ENCODE measurements around the gene VANGL1. TPM values are rescaled to one million over a fixed set of nuclear protein-coding genes. Genes with fewer than 3 reads are reported as not detected.

Gene VANGL1
- total RNA-seq, 1 experiment from 2014 or later, result 13.6 TPM

DNA sequence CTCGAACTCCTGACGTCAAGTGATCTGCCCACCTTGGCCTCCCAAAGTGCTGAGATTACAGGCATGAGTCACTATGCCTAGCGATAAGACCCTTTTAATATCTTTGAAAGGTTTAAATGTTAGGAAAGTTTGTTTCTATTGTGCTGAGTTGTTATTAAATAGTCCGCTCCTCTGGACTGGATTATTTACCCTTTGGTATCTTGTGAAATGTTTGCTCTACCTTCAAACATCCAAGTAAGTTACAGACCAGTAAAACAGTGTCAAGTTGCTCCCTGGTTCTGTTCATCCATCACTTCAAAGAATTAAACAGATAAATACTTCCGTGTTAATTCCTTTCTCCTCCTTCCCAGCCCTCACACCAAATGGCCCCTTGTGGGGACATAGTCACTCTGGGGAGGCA, 82.0 kb downstream of the VANGL1 start:
- Histone ChIP-seq H4K91ac (ENCODE audit: insufficient read length, low read depth, low read length) (no peak overlapping the region), H2BK15ac (ENCODE audit: low read depth, low read length) (no peak overlapping the region)

More for the DNA sequence above, 82.0 kb downstream of the VANGL1 start:
- no peaks in the 10 kb centered on the region for H3K79me1 ChIP-seq (ENCODE audit: insufficient read depth, low read depth, low read length, poor library complexity, severe bottlenecking)
- H3K14ac ChIP-seq (ENCODE audit: insufficient read depth, low read length), result no peak overlapping the region
- no peak overlapping the region for H3K4me2 ChIP-seq (ENCODE audit: insufficient read depth, insufficient read length, low read length)
- no peak overlapping the region for H2BK20ac ChIP-seq (ENCODE audit: low read depth, low read length, poor library complexity, severe bottlenecking)
- H3K27me3 ChIP-seq (ENCODE audit: insufficient read depth, low read length), result no peaks in the 10 kb centered on the region; the same call in 1 of the 2 replicates
- no peak overlapping the region for H3K9ac ChIP-seq (ENCODE audit: extremely low read depth, insufficient read length, low read length)
- Mint-ChIP-seq H3K4me1 (peaks cover 8 to 9% of the 10 kb centered on the region in 2 experiments), H3K27ac (no peak overlapping the region), H3K27me3 (ENCODE audit: low read depth) (no peaks in the 10 kb centered on the region), H3K36me3 (ENCODE audit: insufficient read depth in 1 of 3, low read depth in 3 of 3) (no peaks in the 10 kb centered on the region), H3K9me3 (no peaks in the 10 kb centered on the region), H3K4me3 (no peak overlapping the region)
- H3K4me1 ChIP-seq (ENCODE audit: insufficient read depth, low read length), result no peaks in the 10 kb centered on the region
- no peaks in the 10 kb centered on the region for H3K79me2 ChIP-seq (ENCODE audit: insufficient read depth, low read length)
- no peak overlapping the region for H2AK5ac ChIP-seq (ENCODE audit: insufficient read length, low read length)
- no peak overlapping the region for H3K27ac ChIP-seq (ENCODE audit: insufficient read length, low read depth, low read length)
- H3T11ph ChIP-seq (ENCODE audit: low read length), result no peak overlapping the region
- no peak overlapping the region for H2BK5ac ChIP-seq (ENCODE audit: insufficient read length, low read length)
- H3K23ac ChIP-seq (ENCODE audit: insufficient read length, low read depth, low read length), result no peak overlapping the region
- no peak overlapping the region for H2BK12ac ChIP-seq (ENCODE audit: insufficient read length, low read depth, low read length)
- no peaks in the 10 kb centered on the region for H4K20me1 ChIP-seq (ENCODE audit: control insufficient read depth, insufficient read depth, insufficient read length)
- no peak overlapping the region for H2BK120ac ChIP-seq (ENCODE audit: low read depth, low read length, poor library complexity, severe bottlenecking)
- H3K18ac ChIP-seq (ENCODE audit: insufficient read length, low read depth, low read length), result no peak overlapping the region
- H3K23me2 ChIP-seq (ENCODE audit: insufficient read length, low read depth, low read length, poor library complexity, severe bottlenecking), result no peaks in the 10 kb centered on the region
- no peak for DNase-seq
- no peak overlapping the region for H4K5ac ChIP-seq (ENCODE audit: insufficient read length, low read depth, low read length)
- no peak overlapping the region for H3K56ac ChIP-seq (ENCODE audit: insufficient read length, low read depth, low read length)
- TF ChIP-seq, protein P1, sequence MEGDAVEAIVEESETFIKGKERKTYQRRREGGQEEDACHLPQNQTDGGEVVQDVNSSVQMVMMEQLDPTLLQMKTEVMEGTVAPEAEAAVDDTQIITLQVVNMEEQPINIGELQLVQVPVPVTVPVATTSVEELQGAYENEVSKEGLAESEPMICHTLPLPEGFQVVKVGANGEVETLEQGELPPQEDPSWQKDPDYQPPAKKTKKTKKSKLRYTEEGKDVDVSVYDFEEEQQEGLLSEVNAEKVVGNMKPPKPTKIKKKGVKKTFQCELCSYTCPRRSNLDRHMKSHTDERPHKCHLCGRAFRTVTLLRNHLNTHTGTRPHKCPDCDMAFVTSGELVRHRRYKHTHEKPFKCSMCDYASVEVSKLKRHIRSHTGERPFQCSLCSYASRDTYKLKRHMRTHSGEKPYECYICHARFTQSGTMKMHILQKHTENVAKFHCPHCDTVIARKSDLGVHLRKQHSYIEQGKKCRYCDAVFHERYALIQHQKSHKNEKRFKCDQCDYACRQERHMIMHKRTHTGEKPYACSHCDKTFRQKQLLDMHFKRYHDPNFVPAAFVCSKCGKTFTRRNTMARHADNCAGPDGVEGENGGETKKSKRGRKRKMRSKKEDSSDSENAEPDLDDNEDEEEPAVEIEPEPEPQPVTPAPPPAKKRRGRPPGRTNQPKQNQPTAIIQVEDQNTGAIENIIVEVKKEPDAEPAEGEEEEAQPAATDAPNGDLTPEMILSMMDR (conservative IDR thresholded peaks at IDR 0.05), result no peak
- H3K9me3 ChIP-seq (ENCODE audit: control insufficient read depth, low read depth, low read length), result no peaks in the 10 kb centered on the region
- H4K8ac ChIP-seq (replicated peaks; ENCODE audit: insufficient read length, low read depth, low read length), result no peak overlapping the region
- H3K4ac ChIP-seq (ENCODE audit: low read depth, low read length), result no peak overlapping the region
- whole genome bisulfite sequencing (ENCODE audit: extremely low coverage, insufficient read length, low lambda C conversion rate), result no CpG with 5 or more reads among the region's 5 CpGs
- H2AFZ ChIP-seq (ENCODE audit: low read length), result no peak overlapping the region

All from H9 (cell line).